ENCODE results near the gene EBF3.

Gene EBF3

GRCh38 chr10:129842031-129842430 is 122.0 kb downstream of the EBF3 start:
- TF ChIP-seq EP300 (IDR thresholded peaks at IDR 0.05; ENCODE audit: borderline replicate concordance) (no peak), FOXM1 (IDR thresholded peaks at IDR 0.05; ENCODE audit: borderline replicate concordance, low read depth) (no peak), CREB1 (IDR thresholded peaks at IDR 0.05; ENCODE audit: low read depth) (no peak)

- TF ChIP-seq MAX (IDR thresholded peaks at IDR 0.05) (no peak), TEAD4 (IDR thresholded peaks at IDR 0.05) (no peak), CREB1 (IDR thresholded peaks at IDR 0.05; ENCODE audit: low read depth) (no peak), RAD21 (IDR thresholded peaks at IDR 0.05; ENCODE audit: low read depth) (no peak)
These were observed 122.5 kb downstream of the EBF3 start for GRCh38 chr10:129841590-129841989.

GRCh38 chr10:129841071-129841470 is 123.0 kb downstream of the EBF3 start:
- TF ChIP-seq RAD21 (IDR thresholded peaks at IDR 0.05; ENCODE audit: low read depth) (no peak), TAF1 (IDR thresholded peaks at IDR 0.05; ENCODE audit: low read depth) (no peak), TCF12 (IDR thresholded peaks at IDR 0.05; ENCODE audit: low read depth) (no peak), MAX (IDR thresholded peaks at IDR 0.05) (no peak)

- TF ChIP-seq CEBPB (IDR thresholded peaks at IDR 0.05) (no peak), TCF12 (IDR thresholded peaks at IDR 0.05; ENCODE audit: low read depth) (no peak), ZBTB7A (IDR thresholded peaks at IDR 0.05; ENCODE audit: low read depth) (no peak), CREB1 (IDR thresholded peaks at IDR 0.05; ENCODE audit: low read depth) (no peak), NFIC (IDR thresholded peaks at IDR 0.05) (no peak), EGR1 (IDR thresholded peaks at IDR 0.05) (no peak), EP300 (IDR thresholded peaks at IDR 0.05; ENCODE audit: borderline replicate concordance) (no peak), REST (IDR thresholded peaks at IDR 0.05; ENCODE audit: low read depth) (no peak), RAD21 (IDR thresholded peaks at IDR 0.05; ENCODE audit: low read depth) (no peak), YY1 (IDR thresholded peaks at IDR 0.05; ENCODE audit: low read depth) (no peak), USF1 (IDR thresholded peaks at IDR 0.05) (no peak), TEAD4 (IDR thresholded peaks at IDR 0.05) (no peak), TAF1 (IDR thresholded peaks at IDR 0.05; ENCODE audit: low read depth) (no peak), MAX (IDR thresholded peaks at IDR 0.05) (no peak), FOXM1 (IDR thresholded peaks at IDR 0.05; ENCODE audit: borderline replicate concordance, low read depth) (no peak)
These were observed 123.9 kb downstream of the EBF3 start for GRCh38 chr10:129840196-129840590.

- TF ChIP-seq CEBPB (IDR thresholded peaks at IDR 0.05): no peak
- TF ChIP-seq EP300 (IDR thresholded peaks at IDR 0.05; ENCODE audit: borderline replicate concordance): no peak
- no peak for TF ChIP-seq USF1 (IDR thresholded peaks at IDR 0.05)
- no peak for TF ChIP-seq REST (IDR thresholded peaks at IDR 0.05; ENCODE audit: low read depth)
- no peak for TF ChIP-seq EGR1 (IDR thresholded peaks at IDR 0.05)
- TF ChIP-seq RAD21 (IDR thresholded peaks at IDR 0.05; ENCODE audit: low read depth): no peak
- TF ChIP-seq CREB1 (IDR thresholded peaks at IDR 0.05; ENCODE audit: low read depth): no peak
- TF ChIP-seq NFIC (IDR thresholded peaks at IDR 0.05): no peak
- TF ChIP-seq ZBTB7A (IDR thresholded peaks at IDR 0.05; ENCODE audit: low read depth): no peak
- TF ChIP-seq TEAD4 (IDR thresholded peaks at IDR 0.05): no peak
- TF ChIP-seq TCF12 (IDR thresholded peaks at IDR 0.05; ENCODE audit: low read depth): no peak
- no peak for TF ChIP-seq FOXM1 (IDR thresholded peaks at IDR 0.05; ENCODE audit: borderline replicate concordance, low read depth)
- no peak for TF ChIP-seq YY1 (IDR thresholded peaks at IDR 0.05; ENCODE audit: low read depth)
- TF ChIP-seq MAX (IDR thresholded peaks at IDR 0.05): no peak
- TF ChIP-seq TAF1 (IDR thresholded peaks at IDR 0.05; ENCODE audit: low read depth): no peak
These were observed 124.5 kb downstream of the EBF3 start for GRCh38 chr10:129839285-129840195.

Measured in Ishikawa (cell line).